Measurements from ENCODE around the gene MATN3. TPM values are rescaled to one million over a fixed set of nuclear protein-coding genes. Genes with fewer than 3 reads are reported as not detected.

MATN3 gene
- total and polyA plus RNA-seq, 4 donors, result 0.05 to 0.10 (median 0.08) TPM; not detected in 1

- Histone ChIP-seq H3K4me3 (ENCODE audit: low read depth in 1 of 3, low read length in 3 of 3) (no peak overlapping the region), H3K36me3 (ENCODE audit: control insufficient read depth in 4 of 4, insufficient read depth in 3 of 4, low read depth in 1 of 4, low read length in 3 of 4) (peaks cover 6 to 32% (median 20%) of the 10 kb centered on the region in 4 donors), H3K27me3 (ENCODE audit: control insufficient read depth in 4 of 4, insufficient read depth in 4 of 4, low read length in 3 of 4) (no peaks in the 10 kb centered on the region), H3K27ac (ENCODE audit: low read depth in 1 of 2, low read length in 2 of 2) (no peak overlapping the region), H3K4me1 (ENCODE audit: control insufficient read depth in 4 of 4, insufficient read depth in 4 of 4, low read length in 3 of 4) (peaks cover 0 to 12% (median 2%) of the 10 kb centered on the region in 4 donors), H3K9ac (ENCODE audit: low read depth in 1 of 2, low read length in 2 of 2) (no peak overlapping the region), H3K9me3 (ENCODE audit: control insufficient read depth in 4 of 4, low read length in 3 of 4) (no peaks in the 10 kb centered on the region)
- DNase-seq (ENCODE audit: low spot score), result no peak
- TF ChIP-seq HNF4G (IDR thresholded peaks at IDR 0.05) (no peak), GABPA (IDR thresholded peaks at IDR 0.05 in 1 of 2, conservative IDR thresholded peaks at IDR 0.05 in 1 of 2) (no peak), YY1 (IDR thresholded peaks at IDR 0.05) (no peak), SP1 (IDR thresholded peaks at IDR 0.05) (no peak), HNF4A (conservative IDR thresholded peaks at IDR 0.05) (no peak), RAD21 (IDR thresholded peaks at IDR 0.05) (no peak), TAF1 (conservative IDR thresholded peaks at IDR 0.05) (no peak), NR2F2 (IDR thresholded peaks at IDR 0.05) (no peak), JUND (IDR thresholded peaks at IDR 0.05) (no peak)
- TF ChIP-seq, protein P1, sequence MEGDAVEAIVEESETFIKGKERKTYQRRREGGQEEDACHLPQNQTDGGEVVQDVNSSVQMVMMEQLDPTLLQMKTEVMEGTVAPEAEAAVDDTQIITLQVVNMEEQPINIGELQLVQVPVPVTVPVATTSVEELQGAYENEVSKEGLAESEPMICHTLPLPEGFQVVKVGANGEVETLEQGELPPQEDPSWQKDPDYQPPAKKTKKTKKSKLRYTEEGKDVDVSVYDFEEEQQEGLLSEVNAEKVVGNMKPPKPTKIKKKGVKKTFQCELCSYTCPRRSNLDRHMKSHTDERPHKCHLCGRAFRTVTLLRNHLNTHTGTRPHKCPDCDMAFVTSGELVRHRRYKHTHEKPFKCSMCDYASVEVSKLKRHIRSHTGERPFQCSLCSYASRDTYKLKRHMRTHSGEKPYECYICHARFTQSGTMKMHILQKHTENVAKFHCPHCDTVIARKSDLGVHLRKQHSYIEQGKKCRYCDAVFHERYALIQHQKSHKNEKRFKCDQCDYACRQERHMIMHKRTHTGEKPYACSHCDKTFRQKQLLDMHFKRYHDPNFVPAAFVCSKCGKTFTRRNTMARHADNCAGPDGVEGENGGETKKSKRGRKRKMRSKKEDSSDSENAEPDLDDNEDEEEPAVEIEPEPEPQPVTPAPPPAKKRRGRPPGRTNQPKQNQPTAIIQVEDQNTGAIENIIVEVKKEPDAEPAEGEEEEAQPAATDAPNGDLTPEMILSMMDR (IDR thresholded peaks at IDR 0.05; ENCODE audit: low read depth, low read length, missing input control), result no peak
- TF ChIP-seq, protein P2, sequence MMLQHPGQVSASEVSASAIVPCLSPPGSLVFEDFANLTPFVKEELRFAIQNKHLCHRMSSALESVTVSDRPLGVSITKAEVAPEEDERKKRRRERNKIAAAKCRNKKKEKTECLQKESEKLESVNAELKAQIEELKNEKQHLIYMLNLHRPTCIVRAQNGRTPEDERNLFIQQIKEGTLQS (IDR thresholded peaks at IDR 0.05), result no peak
- TF ChIP-seq, protein P3, sequence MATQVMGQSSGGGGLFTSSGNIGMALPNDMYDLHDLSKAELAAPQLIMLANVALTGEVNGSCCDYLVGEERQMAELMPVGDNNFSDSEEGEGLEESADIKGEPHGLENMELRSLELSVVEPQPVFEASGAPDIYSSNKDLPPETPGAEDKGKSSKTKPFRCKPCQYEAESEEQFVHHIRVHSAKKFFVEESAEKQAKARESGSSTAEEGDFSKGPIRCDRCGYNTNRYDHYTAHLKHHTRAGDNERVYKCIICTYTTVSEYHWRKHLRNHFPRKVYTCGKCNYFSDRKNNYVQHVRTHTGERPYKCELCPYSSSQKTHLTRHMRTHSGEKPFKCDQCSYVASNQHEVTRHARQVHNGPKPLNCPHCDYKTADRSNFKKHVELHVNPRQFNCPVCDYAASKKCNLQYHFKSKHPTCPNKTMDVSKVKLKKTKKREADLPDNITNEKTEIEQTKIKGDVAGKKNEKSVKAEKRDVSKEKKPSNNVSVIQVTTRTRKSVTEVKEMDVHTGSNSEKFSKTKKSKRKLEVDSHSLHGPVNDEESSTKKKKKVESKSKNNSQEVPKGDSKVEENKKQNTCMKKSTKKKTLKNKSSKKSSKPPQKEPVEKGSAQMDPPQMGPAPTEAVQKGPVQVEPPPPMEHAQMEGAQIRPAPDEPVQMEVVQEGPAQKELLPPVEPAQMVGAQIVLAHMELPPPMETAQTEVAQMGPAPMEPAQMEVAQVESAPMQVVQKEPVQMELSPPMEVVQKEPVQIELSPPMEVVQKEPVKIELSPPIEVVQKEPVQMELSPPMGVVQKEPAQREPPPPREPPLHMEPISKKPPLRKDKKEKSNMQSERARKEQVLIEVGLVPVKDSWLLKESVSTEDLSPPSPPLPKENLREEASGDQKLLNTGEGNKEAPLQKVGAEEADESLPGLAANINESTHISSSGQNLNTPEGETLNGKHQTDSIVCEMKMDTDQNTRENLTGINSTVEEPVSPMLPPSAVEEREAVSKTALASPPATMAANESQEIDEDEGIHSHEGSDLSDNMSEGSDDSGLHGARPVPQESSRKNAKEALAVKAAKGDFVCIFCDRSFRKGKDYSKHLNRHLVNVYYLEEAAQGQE (IDR thresholded peaks at IDR 0.05), result no peak
- WGBS, result 29% methylated on average over 2 of the region's 2 CpGs
These were observed 30.1 kb upstream of the MATN3 start for GRCh38 chr2:20042531-20042930.

- 87% methylated on average over 8 of the region's 8 CpGs for WGBS
- TF ChIP-seq MAX (IDR thresholded peaks at IDR 0.05) (no peak), RXRA (IDR thresholded peaks at IDR 0.05) (no peak)
- Histone ChIP-seq H3K4me1 (ENCODE audit: control insufficient read depth in 4 of 4, insufficient read depth in 4 of 4, low read length in 3 of 4) (peaks cover 0 to 12% (median 1%) of the 10 kb centered on the region in 4 donors), H3K27me3 (ENCODE audit: control insufficient read depth in 4 of 4, insufficient read depth in 4 of 4, low read length in 3 of 4) (no peaks in the 10 kb centered on the region), H3K9ac (ENCODE audit: low read depth in 1 of 2, low read length in 2 of 2) (no peak overlapping the region), H3K27ac (ENCODE audit: low read depth in 1 of 2, low read length in 2 of 2) (peak overlapping the region in 1 of 2 donors; percentile 49), H3K4me3 (ENCODE audit: low read depth in 1 of 3, low read length in 3 of 3) (no peak overlapping the region), H3K9me3 (ENCODE audit: control insufficient read depth in 4 of 4, low read length in 3 of 4) (no peaks in the 10 kb centered on the region), H3K36me3 (ENCODE audit: control insufficient read depth in 4 of 4, insufficient read depth in 3 of 4, low read depth in 1 of 4, low read length in 3 of 4) (peaks cover 6 to 49% (median 34%) of the 10 kb centered on the region in 4 donors)
- DNase-seq (ENCODE audit: low spot score), result no peak
These were observed 28.2 kb upstream of the MATN3 start for GRCh38 chr2:20040489-20041172.

All from liver (tissue), 9 donors.